SHP77 (cell line): ENCODE measurements around the gene SLC7A4.
"Not testable (repeated sequence)": the region's sequence is repeated elsewhere in the genome, so short reads cannot be mapped to it uniquely, and the experiment has no call there.

Source experiments
- DNase-seq, 2 experiments: peaks; one replicate each; lab custom pipeline; 2025; lab: John Stamatoyannopoulos, UW

SLC7A4 gene

DNA sequence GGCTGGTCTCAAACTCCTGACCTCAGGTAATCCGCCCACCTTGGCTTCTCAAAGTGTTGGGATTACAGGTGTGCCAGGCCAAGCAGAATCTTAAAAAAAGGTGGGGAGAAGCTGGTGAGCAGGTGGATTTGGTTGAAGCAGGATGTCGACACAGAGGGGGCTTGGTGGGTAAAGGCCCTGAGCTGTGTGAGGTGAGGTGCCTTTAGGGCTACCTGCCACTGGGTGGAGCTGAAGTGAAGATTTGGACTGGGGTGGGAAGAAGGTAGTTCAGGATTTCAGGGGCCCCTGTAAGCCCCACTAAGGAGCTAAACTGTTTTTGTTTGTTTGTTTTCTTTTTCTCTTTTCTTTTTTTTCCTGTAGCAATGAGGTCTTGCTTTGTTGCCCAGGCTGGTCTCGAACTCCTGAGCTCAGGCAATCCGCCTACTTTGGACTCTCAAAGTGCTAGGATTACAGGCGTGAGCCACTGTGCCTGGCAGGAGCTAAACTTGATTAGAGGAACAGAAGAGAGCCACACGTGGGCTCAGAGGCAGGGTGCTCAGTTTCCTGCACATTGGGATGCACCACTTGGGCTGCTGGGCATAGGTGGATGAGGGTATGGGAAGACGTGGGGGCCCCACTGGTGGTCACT is 11.4 kb downstream of the SLC7A4 start:
- DNase-seq = peak in 1 of 2 experiments; percentile 7

DNA sequence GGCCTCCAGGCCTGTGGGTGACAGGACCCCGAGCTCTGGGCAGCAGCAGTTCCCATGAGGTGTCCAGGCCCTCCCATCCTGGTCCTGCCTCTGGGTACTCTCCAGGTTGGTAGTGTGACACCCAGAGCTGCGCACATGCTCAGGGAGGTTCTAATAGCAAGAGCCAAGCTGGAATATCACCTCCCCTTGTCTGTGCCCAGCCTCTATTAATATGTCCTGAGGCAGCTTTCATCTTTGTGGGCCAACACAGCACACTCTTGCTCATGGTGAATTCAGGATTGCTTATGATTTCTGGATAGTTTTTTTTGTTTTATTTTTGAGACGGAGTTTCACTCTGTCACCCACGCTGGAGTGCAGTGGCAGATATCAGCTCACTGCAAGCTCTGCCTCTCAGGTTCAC is 14.0 kb downstream of the SLC7A4 start:
- DNase-seq = no peak

DNA sequence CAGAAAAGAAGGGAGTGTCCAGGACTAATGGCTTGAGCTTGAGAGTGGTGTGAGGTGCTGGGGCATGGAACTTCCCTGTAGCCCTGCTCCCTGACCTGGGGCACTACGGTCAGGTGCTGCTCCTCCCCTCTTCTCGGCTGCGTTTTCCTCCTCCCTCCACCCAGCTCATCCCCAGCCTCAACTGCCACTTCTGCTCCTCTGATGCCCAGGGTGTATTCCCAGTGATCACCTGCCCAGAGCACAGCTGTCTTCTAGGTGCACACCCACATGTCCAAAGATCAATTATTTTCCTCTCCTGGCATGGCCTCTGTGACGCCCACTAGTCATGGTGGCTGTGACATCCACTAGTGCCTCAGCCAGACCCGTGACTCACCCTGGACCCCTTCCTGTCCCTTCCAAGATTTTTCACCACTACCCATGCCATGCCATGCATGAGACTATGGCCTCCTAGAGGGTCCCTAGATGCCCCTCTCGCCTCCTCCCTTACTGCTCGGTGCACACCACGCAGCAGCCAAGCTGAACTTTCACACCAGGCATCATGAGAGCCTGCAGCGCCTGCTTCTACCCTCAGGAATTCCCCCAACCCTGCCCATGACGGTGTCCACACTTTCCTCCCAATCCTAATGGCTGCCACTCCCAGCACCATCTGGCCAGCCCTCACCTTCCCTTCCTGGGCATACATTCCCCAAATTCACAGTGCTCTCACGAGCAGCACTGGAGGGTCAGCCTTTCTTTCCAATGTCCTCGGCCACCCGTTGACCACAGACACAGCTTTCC is 15.5 kb downstream of the SLC7A4 start:
- DNase-seq = no peak

- no peak for DNase-seq
Measured at GRCh38 chr22:21015466-21016006, 16.8 kb downstream of the SLC7A4 start.

DNA sequence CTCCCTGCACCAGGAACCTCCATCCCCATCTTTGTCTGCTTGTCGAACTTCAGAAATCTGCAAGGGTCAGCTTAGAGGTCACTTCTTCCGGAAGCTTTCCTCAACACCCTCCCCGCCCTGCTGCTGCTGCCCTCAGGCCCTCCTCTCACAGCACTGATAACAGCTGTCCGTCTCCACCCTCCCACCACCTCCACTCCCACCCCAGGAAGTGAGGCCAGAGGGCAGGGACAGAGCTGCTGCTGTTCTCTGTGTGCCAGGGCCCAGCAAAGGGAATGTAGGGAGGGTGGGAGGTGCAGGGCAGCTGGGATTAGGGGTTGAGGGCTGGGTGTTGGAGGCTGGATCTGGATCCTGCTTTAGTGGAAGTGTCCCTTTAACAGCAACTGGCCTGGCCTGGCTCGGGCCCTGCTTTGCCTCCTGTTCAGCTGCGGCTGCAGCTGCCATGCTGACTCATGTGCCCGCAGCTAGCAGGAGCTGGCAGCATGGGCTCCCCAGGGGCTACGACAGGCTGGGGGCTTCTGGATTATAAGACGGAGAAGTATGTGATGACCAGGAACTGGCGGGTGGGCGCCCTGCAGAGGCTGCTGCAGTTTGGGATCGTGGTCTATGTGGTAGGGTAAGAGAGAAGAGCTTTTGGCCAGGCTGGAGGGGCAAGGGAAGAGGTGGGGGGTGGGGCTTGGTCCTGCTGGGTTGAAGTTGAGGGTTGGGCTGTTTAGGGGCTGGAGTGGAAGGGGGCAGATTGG is 17.5 kb downstream of the SLC7A4 start, which contains the start of gene P2RX6:
P2RX6 (plus strand) TSS at position 440 of the 740 bp plus-strand sequence; CDS start at position 450, 10 bp downstream.
- peak; percentile 60 to 64 for DNase-seq

DNA sequence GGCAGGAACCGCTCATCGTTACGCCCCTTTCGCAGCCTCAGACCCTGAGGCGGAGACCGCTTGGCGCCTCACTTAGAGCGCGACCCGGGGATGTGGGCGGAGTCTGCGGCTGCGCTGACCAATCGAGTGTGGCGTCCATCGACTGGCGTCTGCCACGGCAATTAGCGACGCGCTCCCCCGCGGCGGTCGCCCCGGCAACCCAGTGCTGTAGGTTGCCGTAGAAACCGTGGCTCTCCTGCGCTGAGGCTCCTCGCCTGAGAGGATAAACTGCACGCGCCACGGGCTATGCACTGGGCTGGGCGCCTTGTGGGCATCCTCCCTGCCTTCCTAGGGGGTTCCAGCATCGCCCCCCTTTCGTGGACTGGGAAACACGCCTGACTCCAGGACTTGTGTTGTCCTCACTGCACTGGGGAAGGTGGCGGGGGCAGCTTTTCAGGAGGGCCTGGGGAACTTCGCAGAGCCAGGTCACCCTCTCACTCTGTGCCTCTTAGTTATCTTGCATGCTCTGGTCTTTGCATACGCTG is 18.1 kb downstream of the SLC7A4 start:
- peak; percentile 94 to 96 for DNase-seq

DNA sequence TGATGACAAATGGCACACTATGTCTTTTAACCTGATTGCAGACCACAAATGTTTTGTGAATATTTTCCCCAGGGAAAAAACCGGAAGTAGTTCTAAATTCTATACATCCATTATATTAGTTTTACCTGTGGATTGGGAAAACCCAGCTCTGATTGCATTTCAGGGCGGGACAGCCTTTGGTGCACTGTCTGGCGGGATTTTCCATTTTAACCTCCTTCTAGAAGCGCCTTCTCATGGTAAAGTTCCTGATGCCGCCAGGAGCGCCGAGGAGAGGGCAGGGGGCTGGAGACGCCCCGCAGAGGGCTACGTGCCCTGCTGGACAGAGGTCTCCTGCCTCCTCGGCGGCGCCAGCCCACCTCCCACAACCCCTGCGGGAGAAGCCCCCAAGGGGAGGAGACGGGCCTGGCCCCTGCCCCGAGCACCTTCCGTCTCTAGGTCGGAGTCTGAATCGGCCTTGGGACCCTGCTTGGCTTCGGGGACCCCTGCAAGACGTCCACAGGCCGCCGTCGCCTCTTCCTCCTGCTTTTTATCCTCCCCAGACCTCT is 18.6 kb downstream of the SLC7A4 start:
- no peak for DNase-seq

DNA sequence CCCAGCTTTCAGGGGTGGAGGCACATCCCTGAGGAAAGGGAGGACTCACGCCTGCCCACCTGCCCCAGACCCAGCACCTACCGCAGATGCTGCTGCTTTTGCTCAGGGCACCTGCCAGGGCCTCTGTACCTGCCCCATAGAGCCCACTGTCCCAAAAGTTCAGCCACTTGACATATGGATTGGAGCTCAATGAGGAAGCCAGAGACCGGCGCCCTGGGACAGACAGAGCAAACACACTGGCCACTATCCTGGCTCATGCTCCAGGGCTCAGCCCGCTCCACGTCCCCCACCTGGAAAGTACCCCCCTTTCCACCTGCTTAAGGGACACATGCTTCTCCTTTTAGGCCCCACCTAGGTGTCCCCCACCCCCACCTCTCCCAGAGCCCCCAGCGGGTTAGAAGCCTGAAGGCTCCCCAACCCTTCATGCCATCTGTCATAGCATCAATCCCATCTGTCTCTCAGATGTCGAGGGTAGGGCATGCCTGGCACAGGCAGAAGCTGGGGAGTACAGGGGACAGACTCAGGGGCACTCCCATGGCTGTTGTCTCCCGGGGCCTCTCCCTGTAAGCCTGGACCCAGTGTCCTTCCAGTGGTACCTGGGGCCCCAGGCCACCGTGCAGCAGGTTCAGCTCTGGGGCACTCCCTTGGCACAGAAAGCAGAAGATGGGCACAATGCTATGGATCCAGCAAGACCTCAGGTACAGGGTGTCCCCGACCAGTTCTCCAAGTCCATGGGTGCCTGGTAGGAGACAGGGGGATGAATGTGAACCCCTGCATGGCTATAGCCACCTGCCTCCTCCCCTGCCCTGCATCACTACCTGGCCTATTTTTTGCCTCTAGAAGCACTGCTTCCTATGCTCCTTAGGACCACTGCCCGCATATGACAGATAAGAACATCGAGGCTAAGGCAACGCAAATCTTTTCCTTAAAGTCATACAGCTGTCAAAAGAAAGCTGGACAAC is 19.6 kb downstream of the SLC7A4 start:
- DNase-seq = no peak

GRCh38 chr22:21010426-21011113 is 21.8 kb downstream of the SLC7A4 start:
- no peak for DNase-seq

- DNase-seq = no peak
Measured at GRCh38 chr22:21009638-21010425, 22.5 kb downstream of the SLC7A4 start.

DNA sequence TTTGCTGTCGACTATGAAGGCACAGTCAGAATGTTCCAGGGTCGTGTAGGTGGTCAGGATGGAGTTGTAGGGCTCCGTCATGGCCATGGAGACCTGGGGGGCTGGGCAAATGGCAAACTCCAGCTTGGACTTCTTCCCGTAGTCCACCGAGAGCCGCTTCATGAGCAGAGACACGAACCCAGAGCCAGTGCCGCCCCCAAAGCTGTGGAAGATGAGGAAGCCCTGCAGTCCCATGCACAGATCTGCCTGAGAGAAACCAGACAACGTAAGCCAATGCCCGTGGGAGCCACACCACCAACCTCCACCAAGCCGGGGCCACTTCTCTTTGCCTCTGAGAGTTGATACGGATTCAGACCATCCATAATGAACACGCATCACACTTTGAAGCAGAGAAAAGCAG is 23.2 kb downstream of the SLC7A4 start:
- DNase-seq = not testable (repeated sequence)

- peak; percentile 21 to 22 for DNase-seq
Measured at GRCh38 chr22:21003782-21004181, 28.6 kb downstream of the SLC7A4 start.

- peak; percentile 88 to 94 for DNase-seq
Measured at GRCh38 chr22:21001601-21002325, 30.6 kb downstream of the SLC7A4 start, which contains the start of gene THAP7. THAP7 (minus strand) TSS chr22:21002118; CDS start chr22:21001911, 207 bp downstream.

- DNase-seq = no peak
Measured at GRCh38 chr22:21000987-21001600, 31.3 kb downstream of the SLC7A4 start.

GRCh38 chr22:21000207-21000986 is 32.0 kb downstream of the SLC7A4 start:
- no peak for DNase-seq

DNA sequence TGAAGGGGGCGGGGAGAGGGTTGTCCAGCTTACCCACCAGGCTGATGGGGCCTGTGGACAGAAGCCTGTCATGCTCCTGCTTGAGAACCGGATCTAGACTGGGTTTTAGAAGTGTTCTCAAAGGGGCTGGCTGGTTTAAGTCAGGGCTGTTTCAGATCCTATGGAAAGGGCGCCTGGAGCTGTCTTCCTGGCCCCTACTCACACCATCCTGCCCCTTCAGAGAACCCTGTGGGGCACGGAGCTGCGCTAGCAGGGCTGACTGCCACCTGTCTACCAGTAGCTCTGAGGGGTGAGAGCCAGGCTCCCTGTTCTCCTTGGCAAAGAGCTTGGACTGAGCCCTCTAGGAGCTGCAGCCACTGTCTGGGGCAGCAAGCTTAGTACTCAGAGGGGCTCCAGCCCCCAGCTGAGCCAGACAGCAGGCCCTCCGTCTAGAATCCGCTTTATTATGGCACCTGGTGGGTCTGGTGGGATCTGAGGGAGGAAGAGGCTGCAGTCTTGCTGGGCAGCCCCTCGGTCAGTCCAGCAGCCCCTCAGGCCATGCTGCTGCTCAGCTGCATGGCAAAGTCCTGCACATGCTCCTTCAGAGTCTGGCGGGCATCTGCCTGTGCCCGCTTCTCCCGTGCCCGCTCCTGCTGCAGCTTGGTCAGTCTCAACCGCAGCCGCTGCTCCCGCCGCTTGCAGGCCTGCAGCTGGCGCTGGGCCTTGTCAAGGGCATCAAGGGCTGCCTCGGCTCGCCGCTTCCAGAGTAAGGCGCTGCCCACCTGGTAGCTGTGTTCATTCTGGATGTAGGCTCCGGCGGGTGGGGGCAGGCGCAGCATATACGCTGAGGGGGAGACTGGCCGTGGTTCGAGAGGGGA is 32.8 kb downstream of the SLC7A4 start:
- DNase-seq = no peak
